ENCODE results near the gene C9orf43.

The C9orf43 gene

DNA sequence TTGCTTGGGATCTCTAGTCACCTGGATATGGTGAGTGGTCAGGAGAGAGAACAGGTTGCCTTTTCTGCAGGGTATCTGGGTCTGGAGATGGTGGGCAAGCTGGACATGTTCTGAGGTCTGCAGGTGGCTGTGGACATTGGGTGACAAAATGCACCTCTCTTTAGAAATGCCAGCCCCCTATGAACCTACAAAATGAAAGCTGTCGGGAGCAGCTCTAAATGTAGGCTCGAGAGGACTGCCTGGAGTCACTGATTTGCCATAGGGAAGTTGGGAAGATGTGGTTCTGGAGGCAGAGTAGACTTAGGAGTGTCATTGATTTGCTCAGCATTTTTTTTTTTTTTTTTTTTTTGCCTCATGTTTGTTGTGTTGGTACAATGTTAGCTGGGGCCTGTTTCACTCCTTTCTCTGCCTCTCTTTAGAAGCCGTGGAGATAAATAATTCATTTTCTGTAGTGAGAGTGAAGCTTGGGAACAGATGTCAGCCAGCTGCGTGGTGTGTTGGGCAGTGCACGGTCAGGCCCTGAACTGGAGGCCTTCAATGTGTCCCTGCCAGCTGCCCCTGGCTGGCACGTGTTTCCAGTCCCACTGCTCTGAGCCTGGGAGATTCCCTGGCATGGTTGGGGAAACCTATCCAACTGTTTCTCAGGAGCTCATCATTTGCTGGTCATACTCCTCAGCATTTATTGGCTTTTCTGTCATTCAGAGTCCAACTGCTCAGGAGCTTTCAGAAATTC is 58.3 kb downstream of the C9orf43 start:
- Histone ChIP-seq H2AFZ (ENCODE audit: low read length) (peak overlapping the region; percentile 74), H3K4me3 (ENCODE audit: low read length in 2 of 2) (no peak overlapping the region), H3K23ac (ENCODE audit: low read depth, low read length, poor library complexity) (no peak overlapping the region), H3K36me3 (replicated peaks in 1 of 2; ENCODE audit: control insufficient read depth in 2 of 2, insufficient read depth in 2 of 2, low read length in 2 of 2) (no peaks in the 10 kb centered on the region), H3K4me1 (ENCODE audit: control insufficient read depth in 2 of 2, insufficient read depth in 1 of 2, low read depth in 1 of 2, low read length in 2 of 2) (peaks cover 7 to 11% of the 10 kb centered on the region in 2 donors), H4K8ac (ENCODE audit: low read depth, low read length) (no peak overlapping the region), H3K18ac (ENCODE audit: low read length) (no peak overlapping the region), H3K9ac (ENCODE audit: low read depth, low read length, poor library complexity) (no peak overlapping the region), H2AK5ac (ENCODE audit: low read depth, low read length) (no peak overlapping the region), H4K91ac (ENCODE audit: low read depth, low read length, poor library complexity) (no peak overlapping the region), H2BK15ac (ENCODE audit: low read length) (no peak overlapping the region), H3K4me2 (ENCODE audit: insufficient read depth, low read length, poor library complexity, severe bottlenecking) (no peak overlapping the region), H3K14ac (ENCODE audit: low read length) (no peak overlapping the region), H3K27ac (replicated peaks; ENCODE audit: low read length) (no peak overlapping the region), H3K79me1 (ENCODE audit: low read depth, low read length) (no peaks in the 10 kb centered on the region), H2BK5ac (ENCODE audit: low read length) (no peak overlapping the region), H2BK120ac (ENCODE audit: low read depth, low read length) (no peak overlapping the region), H3K27me3 (ENCODE audit: control insufficient read depth in 3 of 3, insufficient read depth in 3 of 3, low read depth in 1 of 3, low read length in 3 of 3) (peaks cover 0 to 5% (median 0%) of the 10 kb centered on the region in 3 experiments), H3K9me3 (replicated peaks in 1 of 2; ENCODE audit: control insufficient read depth in 2 of 2, insufficient read depth in 1 of 2, low read depth in 1 of 2, low read length in 2 of 2) (peaks cover 0 to 10% of the 10 kb centered on the region in 2 donors), H2BK12ac (ENCODE audit: low read length) (no peak overlapping the region), H3K4ac (ENCODE audit: low read length) (no peak overlapping the region)
- no peak for DNase-seq (ENCODE audit: low spot score)
- no CpG with 5 or more reads among the region's 6 CpGs for WGBS, 2 donors (ENCODE audit: extremely low coverage in 2 of 2, insufficient read length in 2 of 2, insufficient replicate concordance in 1 of 2)

GRCh38 chr9:113471143-113471542 is 60.6 kb downstream of the C9orf43 start:
- Histone ChIP-seq H3K79me1 (ENCODE audit: low read depth, low read length) (no peaks in the 10 kb centered on the region), H3K4me3 (ENCODE audit: low read length in 2 of 2) (no peak overlapping the region), H3K4ac (ENCODE audit: low read length) (no peak overlapping the region), H3K4me2 (ENCODE audit: insufficient read depth, low read length, poor library complexity, severe bottlenecking) (no peak overlapping the region), H3K14ac (ENCODE audit: low read length) (no peak overlapping the region), H2BK12ac (ENCODE audit: low read length) (no peak overlapping the region), H2BK5ac (ENCODE audit: low read length) (no peak overlapping the region), H3K9me3 (replicated peaks in 1 of 2; ENCODE audit: control insufficient read depth in 2 of 2, insufficient read depth in 1 of 2, low read depth in 1 of 2, low read length in 2 of 2) (peaks cover 1 to 10% of the 10 kb centered on the region in 2 donors), H4K8ac (ENCODE audit: low read depth, low read length) (no peak overlapping the region), H3K27me3 (ENCODE audit: control insufficient read depth in 3 of 3, insufficient read depth in 3 of 3, low read depth in 1 of 3, low read length in 3 of 3) (no peaks in the 10 kb centered on the region), H2BK15ac (ENCODE audit: low read length) (no peak overlapping the region), H2AK5ac (ENCODE audit: low read depth, low read length) (no peak overlapping the region), H3K4me1 (ENCODE audit: control insufficient read depth in 2 of 2, insufficient read depth in 1 of 2, low read depth in 1 of 2, low read length in 2 of 2) (peaks cover 3 to 6% of the 10 kb centered on the region in 2 donors), H2BK120ac (ENCODE audit: low read depth, low read length) (no peak overlapping the region), H4K91ac (ENCODE audit: low read depth, low read length, poor library complexity) (no peak overlapping the region), H3K23ac (ENCODE audit: low read depth, low read length, poor library complexity) (no peak overlapping the region), H3K18ac (ENCODE audit: low read length) (no peak overlapping the region), H3K27ac (replicated peaks; ENCODE audit: low read length) (no peak overlapping the region), H3K9ac (ENCODE audit: low read depth, low read length, poor library complexity) (no peak overlapping the region), H2AFZ (ENCODE audit: low read length) (peak overlapping the region; percentile 1), H3K36me3 (replicated peaks in 1 of 2; ENCODE audit: control insufficient read depth in 2 of 2, insufficient read depth in 2 of 2, low read length in 2 of 2) (no peaks in the 10 kb centered on the region)
- no CpG with 5 or more reads among the region's 1 CpG for WGBS, 2 donors (ENCODE audit: extremely low coverage in 2 of 2, insufficient read length in 2 of 2, insufficient replicate concordance in 1 of 2)
- no peak for DNase-seq (ENCODE audit: low spot score)

GRCh38 chr9:113471566-113471965 is 61.0 kb downstream of the C9orf43 start:
- Histone ChIP-seq H3K27ac (replicated peaks; ENCODE audit: low read length) (no peak overlapping the region), H2BK12ac (ENCODE audit: low read length) (no peak overlapping the region), H2BK5ac (ENCODE audit: low read length) (no peak overlapping the region), H4K8ac (ENCODE audit: low read depth, low read length) (no peak overlapping the region), H3K4me2 (ENCODE audit: insufficient read depth, low read length, poor library complexity, severe bottlenecking) (no peak overlapping the region), H3K9me3 (replicated peaks in 1 of 2; ENCODE audit: control insufficient read depth in 2 of 2, insufficient read depth in 1 of 2, low read depth in 1 of 2, low read length in 2 of 2) (peaks cover 1 to 10% of the 10 kb centered on the region in 2 donors), H3K36me3 (replicated peaks in 1 of 2; ENCODE audit: control insufficient read depth in 2 of 2, insufficient read depth in 2 of 2, low read length in 2 of 2) (no peaks in the 10 kb centered on the region), H2BK120ac (ENCODE audit: low read depth, low read length) (no peak overlapping the region), H3K27me3 (ENCODE audit: control insufficient read depth in 3 of 3, insufficient read depth in 3 of 3, low read depth in 1 of 3, low read length in 3 of 3) (no peaks in the 10 kb centered on the region), H3K4ac (ENCODE audit: low read length) (no peak overlapping the region), H3K23ac (ENCODE audit: low read depth, low read length, poor library complexity) (no peak overlapping the region), H4K91ac (ENCODE audit: low read depth, low read length, poor library complexity) (no peak overlapping the region), H3K9ac (ENCODE audit: low read depth, low read length, poor library complexity) (no peak overlapping the region), H2AFZ (ENCODE audit: low read length) (peak overlapping the region; percentile 1), H2AK5ac (ENCODE audit: low read depth, low read length) (no peak overlapping the region), H3K14ac (ENCODE audit: low read length) (no peak overlapping the region), H3K4me3 (ENCODE audit: low read length in 2 of 2) (no peak overlapping the region), H3K79me1 (ENCODE audit: low read depth, low read length) (no peaks in the 10 kb centered on the region), H3K4me1 (ENCODE audit: control insufficient read depth in 2 of 2, insufficient read depth in 1 of 2, low read depth in 1 of 2, low read length in 2 of 2) (peaks cover 3 to 6% of the 10 kb centered on the region in 2 donors), H3K18ac (ENCODE audit: low read length) (no peak overlapping the region), H2BK15ac (ENCODE audit: low read length) (no peak overlapping the region)
- no CpG with 5 or more reads among the region's 6 CpGs for WGBS, 2 donors (ENCODE audit: extremely low coverage in 2 of 2, insufficient read length in 2 of 2, insufficient replicate concordance in 1 of 2)
- no peak for DNase-seq (ENCODE audit: low spot score)

- Histone ChIP-seq H3K4ac (ENCODE audit: low read length) (no peak overlapping the region), H3K9ac (ENCODE audit: low read depth, low read length, poor library complexity) (no peak overlapping the region), H3K4me1 (ENCODE audit: control insufficient read depth in 2 of 2, insufficient read depth in 1 of 2, low read depth in 1 of 2, low read length in 2 of 2) (peaks cover 3 to 6% of the 10 kb centered on the region in 2 donors), H2BK5ac (ENCODE audit: low read length) (no peak overlapping the region), H2AFZ (ENCODE audit: low read length) (no peak overlapping the region), H2BK120ac (ENCODE audit: low read depth, low read length) (no peak overlapping the region), H3K79me1 (ENCODE audit: low read depth, low read length) (no peaks in the 10 kb centered on the region), H3K36me3 (replicated peaks in 1 of 2; ENCODE audit: control insufficient read depth in 2 of 2, insufficient read depth in 2 of 2, low read length in 2 of 2) (no peaks in the 10 kb centered on the region), H4K91ac (ENCODE audit: low read depth, low read length, poor library complexity) (no peak overlapping the region), H2AK5ac (ENCODE audit: low read depth, low read length) (no peak overlapping the region), H3K4me2 (ENCODE audit: insufficient read depth, low read length, poor library complexity, severe bottlenecking) (no peak overlapping the region), H3K27ac (replicated peaks; ENCODE audit: low read length) (no peak overlapping the region), H2BK15ac (ENCODE audit: low read length) (no peak overlapping the region), H3K14ac (ENCODE audit: low read length) (no peak overlapping the region), H3K27me3 (ENCODE audit: control insufficient read depth in 3 of 3, insufficient read depth in 3 of 3, low read depth in 1 of 3, low read length in 3 of 3) (no peaks in the 10 kb centered on the region), H3K9me3 (replicated peaks in 1 of 2; ENCODE audit: control insufficient read depth in 2 of 2, insufficient read depth in 1 of 2, low read depth in 1 of 2, low read length in 2 of 2) (peaks cover 1 to 7% of the 10 kb centered on the region in 2 donors), H3K4me3 (ENCODE audit: low read length in 2 of 2) (no peak overlapping the region), H4K8ac (ENCODE audit: low read depth, low read length) (no peak overlapping the region), H3K18ac (ENCODE audit: low read length) (no peak overlapping the region), H3K23ac (ENCODE audit: low read depth, low read length, poor library complexity) (no peak overlapping the region), H2BK12ac (ENCODE audit: low read length) (no peak overlapping the region)
- no CpG with 5 or more reads among the region's 5 CpGs for WGBS, 2 donors (ENCODE audit: extremely low coverage in 2 of 2, insufficient read length in 2 of 2, insufficient replicate concordance in 1 of 2)
- DNase-seq (ENCODE audit: low spot score): no peak
These were observed 61.7 kb downstream of the C9orf43 start for GRCh38 chr9:113472199-113472598.
